Tracheal epithelial cell (primary cell): ENCODE measurements around the gene SRPK2. TPM values are rescaled to one million over a fixed set of nuclear protein-coding genes. Genes with fewer than 3 reads are reported as not detected.

Experiments
- total RNA-seq: library from RNA; depleted of rRNA; stranded (reverse); fragments of >200 nt; gene quantifications from 2 replicates; pipeline ENCODE4 v1.2.1, GENCODE V29; 2014

Gene SRPK2
- 48.2 and 53.1 TPM in 2 replicates for total RNA-seq

GRCh38 chr7:105388356-105389087, at the start of gene SRPK2:
TSS of gene SRPK2 (minus strand) at chr7:105388921.

Other genes starting within 250 kb of the SRPK2 start
- gene PUS7, start 133.3 kb upstream of the SRPK2 start, total RNA-seq, result 35.7 and 37.3 TPM in 2 replicates
- 8.0 and 11.1 TPM in 2 replicates for gene RINT1, start 143.3 kb upstream of the SRPK2 start, total RNA-seq
- 0.48 and 0.64 TPM in 2 replicates for gene EFCAB10, start 192.6 kb upstream of the SRPK2 start, total RNA-seq